ENCODE measurements around the gene AVL9.

- TF ChIP-seq, protein P1, sequence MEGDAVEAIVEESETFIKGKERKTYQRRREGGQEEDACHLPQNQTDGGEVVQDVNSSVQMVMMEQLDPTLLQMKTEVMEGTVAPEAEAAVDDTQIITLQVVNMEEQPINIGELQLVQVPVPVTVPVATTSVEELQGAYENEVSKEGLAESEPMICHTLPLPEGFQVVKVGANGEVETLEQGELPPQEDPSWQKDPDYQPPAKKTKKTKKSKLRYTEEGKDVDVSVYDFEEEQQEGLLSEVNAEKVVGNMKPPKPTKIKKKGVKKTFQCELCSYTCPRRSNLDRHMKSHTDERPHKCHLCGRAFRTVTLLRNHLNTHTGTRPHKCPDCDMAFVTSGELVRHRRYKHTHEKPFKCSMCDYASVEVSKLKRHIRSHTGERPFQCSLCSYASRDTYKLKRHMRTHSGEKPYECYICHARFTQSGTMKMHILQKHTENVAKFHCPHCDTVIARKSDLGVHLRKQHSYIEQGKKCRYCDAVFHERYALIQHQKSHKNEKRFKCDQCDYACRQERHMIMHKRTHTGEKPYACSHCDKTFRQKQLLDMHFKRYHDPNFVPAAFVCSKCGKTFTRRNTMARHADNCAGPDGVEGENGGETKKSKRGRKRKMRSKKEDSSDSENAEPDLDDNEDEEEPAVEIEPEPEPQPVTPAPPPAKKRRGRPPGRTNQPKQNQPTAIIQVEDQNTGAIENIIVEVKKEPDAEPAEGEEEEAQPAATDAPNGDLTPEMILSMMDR (IDR thresholded peaks at IDR 0.05; ENCODE audit: low read length): no peak
- no peak for TF ChIP-seq EZH2 (IDR thresholded peaks at IDR 0.05; ENCODE audit: borderline replicate concordance, low read length)
Measured at GRCh38 chr7:32588657-32589056, 93.4 kb downstream of the AVL9 start.
